IMR-90 (cell line): Measurements from ENCODE around the gene CLNK. TPM values are rescaled to one million over a fixed set of nuclear protein-coding genes. Genes with fewer than 3 reads are reported as not detected.

Experiments used
- ATAC-seq: fragments of 200-7000 bp; cut with Tn5 transposase; 2 replicates; pipeline ENCODE4 v1.9.1; 2020; ENCODE audit warnings: low read depth, mild to moderate bottlenecking, moderate library complexity
- BruUV-seq: library from RNA; stranded (reverse); fragments of 400-500 nt; replicated peaks from 2 replicates; lab custom pipeline; 2021; lab: Mats Ljungman, UMichigan
- CTCF ChIA-PET: fragments of 300-600 bp; formaldehyde crosslinking; extraction: SDS; loops from one replicate; lab custom pipeline; 2021; ENCODE audit warnings: antibody characterized with exemption; lab: Yijun Ruan, JAX
- POLR2A ChIA-PET: fragments of 300-600 bp; sonication (Branson Sonifier 250); formaldehyde crosslinking; loops from one replicate; lab custom pipeline; 2022; ENCODE audit warnings: antibody characterized with exemption; ENCODE audit not compliant: unreplicated experiment; lab: Charles Lee
- DNase-seq: peaks from one replicate; pipeline ENCODE4 v3.0.0; 2013
- H2AFZ ChIP-seq: replicated peaks from 2 replicates; pipeline ENCODE3; 2013; ENCODE audit warnings: low read length, mild to moderate bottlenecking; ENCODE audit not compliant: poor library complexity
- H2AK5ac ChIP-seq: 2 replicates; pipeline ENCODE4 v1.6.1; 2013; ENCODE audit warnings: low read depth, low read length, inconsistent platforms
- H2AK9ac ChIP-seq: replicated peaks from 2 replicates; pipeline ENCODE3; 2013; ENCODE audit warnings: mild to moderate bottlenecking, low read depth, low read length, moderate library complexity; ENCODE audit not compliant: poor library complexity
- H2BK120ac ChIP-seq: 2 replicates; pipeline ENCODE4 v1.6.1; 2013; ENCODE audit warnings: low read depth, low read length, inconsistent platforms
- H2BK15ac ChIP-seq: 3 replicates; pipeline ENCODE4 v1.6.1; 2013; ENCODE audit warnings: low read depth, low read length, inconsistent platforms
- H2BK20ac ChIP-seq: 2 replicates; pipeline ENCODE4 v1.6.1; 2013; ENCODE audit warnings: low read depth, mild to moderate bottlenecking, inconsistent platforms, low read length, moderate library complexity
- H2BK5ac ChIP-seq: 2 replicates; pipeline ENCODE4 v1.6.1; 2013; ENCODE audit warnings: mild to moderate bottlenecking, low read depth, low read length, inconsistent platforms; ENCODE audit not compliant: poor library complexity, severe bottlenecking
- H3K14ac ChIP-seq: replicated peaks from 2 replicates; pipeline ENCODE4 v1.6.1; 2013; ENCODE audit warnings: low read depth, low read length, inconsistent platforms
- H3K18ac ChIP-seq: 2 replicates; pipeline ENCODE4 v1.6.1; 2013; ENCODE audit warnings: low read depth, low read length, control low read depth
- H3K23ac ChIP-seq: 2 replicates; pipeline ENCODE4 v1.6.1; 2013; ENCODE audit warnings: low read depth, low read length, inconsistent platforms
- H3K27ac ChIP-seq: 2 replicates; pipeline ENCODE4 v1.5.1; 2013; ENCODE audit warnings: mild to moderate bottlenecking, control low read depth, low read length; ENCODE audit not compliant: insufficient read depth
- H3K27me3 ChIP-seq: 2 replicates; pipeline ENCODE4 v1.6.1; 2013; ENCODE audit warnings: low read length; ENCODE audit not compliant: control insufficient read depth, insufficient read depth
- H3K36me3 ChIP-seq: 2 replicates; pipeline ENCODE4 v1.6.1; 2013; ENCODE audit warnings: low read length, mixed read lengths; ENCODE audit not compliant: control insufficient read depth, insufficient read depth
- H3K4ac ChIP-seq: 2 replicates; pipeline ENCODE4 v1.6.1; 2013; ENCODE audit warnings: low read depth, low read length, inconsistent platforms
- H3K4me1 ChIP-seq: 2 replicates; pipeline ENCODE4 v1.6.1; 2013; ENCODE audit warnings: low read length, mixed read lengths; ENCODE audit not compliant: control insufficient read depth, insufficient read depth
- H3K4me2 ChIP-seq: 2 replicates; pipeline ENCODE4 v1.6.1; 2013; ENCODE audit warnings: low read depth, mild to moderate bottlenecking, control low read depth, low read length, moderate library complexity
- H3K4me3 ChIP-seq: 2 replicates; pipeline ENCODE4 v1.5.1; 2013; ENCODE audit warnings: low read depth, mild to moderate bottlenecking, control low read depth, low read length, moderate library complexity; ENCODE audit not compliant: insufficient read depth
- H3K56ac ChIP-seq: 2 replicates; pipeline ENCODE4 v1.6.1; 2013; ENCODE audit warnings: low read length, inconsistent platforms; ENCODE audit not compliant: insufficient read depth; ENCODE audit errors: extremely low read depth
- H3K79me1 ChIP-seq, 2 experiments: 2 replicates each; pipeline ENCODE4 v1.6.1; 2013; ENCODE audit warnings: low read length in 2 of 2, inconsistent platforms in 1 of 2, low read depth in 1 of 2
- H3K9ac ChIP-seq: 2 replicates; pipeline ENCODE4 v1.6.1; 2013; ENCODE audit warnings: low read depth, low read length, control low read depth
- H3K9me1 ChIP-seq: 2 replicates; pipeline ENCODE4 v1.6.1; 2013; ENCODE audit warnings: low read length, inconsistent platforms; ENCODE audit not compliant: insufficient read depth
- H3K9me3 ChIP-seq: 2 replicates; pipeline ENCODE4 v1.6.1; 2013; ENCODE audit warnings: low read length; ENCODE audit not compliant: control insufficient read depth, insufficient read depth
- H4K20me1 ChIP-seq: 2 replicates; pipeline ENCODE4 v1.6.1; 2013; ENCODE audit warnings: low read length, inconsistent platforms; ENCODE audit not compliant: insufficient read depth
- H4K5ac ChIP-seq: 2 replicates; pipeline ENCODE4 v1.6.1; 2013; ENCODE audit warnings: mild to moderate bottlenecking, low read depth, low read length, control low read depth
- H4K8ac ChIP-seq, 2 experiments: 2 replicates each; pipeline ENCODE4 v1.6.1; 2013; ENCODE audit warnings: low read depth in 2 of 2, low read length in 2 of 2, control low read depth in 1 of 2, inconsistent platforms in 1 of 2
- H4K91ac ChIP-seq: 2 replicates; pipeline ENCODE4 v1.6.1; 2013; ENCODE audit warnings: low read depth, low read length, inconsistent platforms; ENCODE audit not compliant: insufficient read depth
- CHD1 ChIP-seq: IDR thresholded peaks from 2 replicates; pipeline ENCODE4 v1.6.1; 2012; ENCODE audit warnings: low read depth, low read length, improper control_type of control experiment
- MAFK ChIP-seq: IDR thresholded peaks from 2 replicates; pipeline ENCODE4 v1.6.1; 2012; ENCODE audit warnings: low read depth, low read length, improper control_type of control experiment
- RAD21 ChIP-seq: IDR thresholded peaks from 2 replicates; pipeline ENCODE4 v1.6.1; 2012; ENCODE audit warnings: low read length, improper control_type of control experiment
- whole genome bisulfite sequencing, 2 experiments: methylation state at CpG; one replicate each; pipeline versions ENCODE4 v1.1.5 to v1.1.7; 2013; ENCODE audit warnings: missing lambda C conversion rate in 2 of 2; ENCODE audit not compliant: insufficient read length in 1 of 2; ENCODE audit errors: extremely low coverage in 2 of 2; 5-methylcytosine and 5-hydroxymethylcytosine counted together
- dilution Hi-C: fragments of 300-500 bp; cut with HindIII; formaldehyde crosslinking; loops from one replicate; pipeline ENCODE4 v1.14.3; 2018; ENCODE audit warnings: low sequenced_read_pairs; ENCODE audit not compliant: unreplicated experiment
- in situ Hi-C: fragments of 300-500 bp; cut with MboI; formaldehyde crosslinking; loops from 3 replicates; pipeline ENCODE4 v1.14.3; 2019; ENCODE audit warnings: low sequenced_read_pairs, inconsistent platforms, mixed read lengths
- intact Hi-C: fragments of 100-400 bp; cut with micrococcal nuclease; formaldehyde crosslinking; loops from 2 replicates; pipeline ENCODE4 v1.10.0; 2022
- polyA plus RNA-seq, 3 experiments: library from polyadenylated mRNA; depleted of rRNA; stranded (reverse); fragments of >200 nt; gene quantifications; 2 replicates each; pipeline ENCODE4 v1.2.3, GENCODE V29; 2012; ENCODE audit warnings: low replicate concordance in 1 of 3
- total RNA-seq: library from RNA; depleted of rRNA; stranded (reverse); fragments of >200 nt; gene quantifications from 2 replicates; pipeline ENCODE4 v1.2.3, GENCODE V29; 2012
- TF ChIP-seq, protein P1 (sequence below): fragments of 150-350 bp; IDR thresholded peaks from 2 replicates; pipeline ENCODE4 v1.6.1; 2016; ENCODE audit warnings: low read depth, mild to moderate bottlenecking, low read length, moderate library complexity, borderline replicate concordance

CLNK gene
- total and polyA plus RNA-seq, 2 of the 4 experiments (the other 2 are of a cell fraction), result not detected

- H3K27ac ChIP-seq, result no peak overlapping the region
- no peak overlapping the region for H2BK120ac ChIP-seq
- H3K4me2 ChIP-seq, result no peak overlapping the region
- WGBS, 2 experiments, result 100% methylated on average over 1 of the region's 13 CpGs; no CpG with 5 or more reads in 1 of the 2 experiments
- H2AFZ ChIP-seq, result no peak overlapping the region
- H4K8ac ChIP-seq, result no peak overlapping the region
- H3K4ac ChIP-seq, result no peak overlapping the region
- H3K79me1 ChIP-seq, result no peaks in the 10 kb centered on the region
- H2BK15ac ChIP-seq, result no peak overlapping the region
- DNase-seq, result no peak
- dilution Hi-C loops (no loop called here), intact Hi-C loops (no loop called here), in situ Hi-C loops (no loop called here)
- H3K14ac ChIP-seq, result no peak overlapping the region
- no peak overlapping the region for H3K9ac ChIP-seq
- no peak overlapping the region for H2AK9ac ChIP-seq
- H3K36me3 ChIP-seq, result no peaks in the 10 kb centered on the region
- TF ChIP-seq, protein P1, sequence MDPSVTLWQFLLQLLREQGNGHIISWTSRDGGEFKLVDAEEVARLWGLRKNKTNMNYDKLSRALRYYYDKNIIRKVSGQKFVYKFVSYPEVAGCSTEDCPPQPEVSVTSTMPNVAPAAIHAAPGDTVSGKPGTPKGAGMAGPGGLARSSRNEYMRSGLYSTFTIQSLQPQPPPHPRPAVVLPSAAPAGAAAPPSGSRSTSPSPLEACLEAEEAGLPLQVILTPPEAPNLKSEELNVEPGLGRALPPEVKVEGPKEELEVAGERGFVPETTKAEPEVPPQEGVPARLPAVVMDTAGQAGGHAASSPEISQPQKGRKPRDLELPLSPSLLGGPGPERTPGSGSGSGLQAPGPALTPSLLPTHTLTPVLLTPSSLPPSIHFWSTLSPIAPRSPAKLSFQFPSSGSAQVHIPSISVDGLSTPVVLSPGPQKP, result no peak
- TF ChIP-seq MAFK (no peak), CHD1 (no peak), RAD21 (no peak)
- BruUV-seq, result no TSS peak
- no peak overlapping the region for H4K5ac ChIP-seq
- no peak overlapping the region for H3K56ac ChIP-seq
- no peaks in the 10 kb centered on the region for H3K9me3 ChIP-seq
- H3K23ac ChIP-seq, result no peak overlapping the region
- peaks cover 4% of the 10 kb centered on the region; the same call in 1 of the 2 replicates for H3K27me3 ChIP-seq
- no peak overlapping the region for H2BK20ac ChIP-seq
- no peak overlapping the region for H2AK5ac ChIP-seq
- no peaks in the 10 kb centered on the region; the same call in 1 of the 2 replicates for H3K9me1 ChIP-seq
- ChIA-PET CTCF (interaction anchor here (1.2 kb wide), 1 partner anchor 16 kb away, joined by 4 read pairs; no protein-coding TSS in a partner anchor), POLR2A (no interaction called here)
- ATAC-seq, result no peak
- H4K91ac ChIP-seq, result no peak overlapping the region
- no peak overlapping the region for H2BK5ac ChIP-seq
- H3K18ac ChIP-seq, result no peak overlapping the region
- no peaks in the 10 kb centered on the region for H4K20me1 ChIP-seq
- H3K4me3 ChIP-seq, result no peak overlapping the region
- H3K4me1 ChIP-seq, result peaks cover 3% of the 10 kb centered on the region; the same call in 1 of the 2 replicates
Observed at GRCh38 chr4:10620935-10621488, 63.6 kb downstream of the CLNK start.
